Gastroesophageal sphincter (tissue), 3 donors: ENCODE data around the gene APBA1.

Experiments used
- CTCF ChIP-seq, 4 experiments: fragments of 200-600 bp in 2 of 4; fragments of 450-650 bp in 2 of 4; sonication (generic) in 1 of 4; IDR thresholded peaks; one replicate each; pipeline ENCODE4 v1.5.1; 2017 to 2019; ENCODE audit warnings: antibody characterized with exemption in 4 of 4, mild to moderate bottlenecking in 2 of 4, moderate library complexity in 2 of 4
- POLR2A ChIP-seq, 2 donors: fragments of 450-650 bp; IDR thresholded peaks; one replicate each; pipeline ENCODE4 v1.6.1; 2017; ENCODE audit warnings: antibody characterized with exemption in 2 of 2, mild to moderate bottlenecking in 2 of 2, moderate library complexity in 1 of 2

GRCh38 chr9:69577123-69577522 lies 95.0 kb downstream of the APBA1 start:
- no peak for TF ChIP-seq CTCF (IDR thresholded peaks at IDR 0.05)
- TF ChIP-seq POLR2A (IDR thresholded peaks at IDR 0.05): no peak
